Epithelial cell of proximal tubule (primary cell): Measurements from ENCODE around the gene ACAD10. TPM values are rescaled to one million over a fixed set of nuclear protein-coding genes. Genes with fewer than 3 reads are reported as not detected.
A peak's percentile ranks its signal among the peaks of the same experiment; 100 is the strongest.

ENCODE experiments used
- DNase-seq: peaks from one replicate; pipeline ENCODE4 v3.0.0-alpha.2; 2011; ENCODE audit warnings: low read depth
- H3K4me3 ChIP-seq: 2 replicates; pipeline ENCODE4 v1.5.1; 2011; ENCODE audit warnings: low read depth, mild to moderate bottlenecking, low read length
- CTCF ChIP-seq: conservative IDR thresholded peaks from 2 replicates; pipeline ENCODE4 v1.5.1; 2012; ENCODE audit warnings: low read depth, mild to moderate bottlenecking, low read length
- total RNA-seq: library from RNA; depleted of rRNA; stranded (reverse); fragments of >200 nt; gene quantifications from 2 replicates; pipeline ENCODE4 v1.2.3, GENCODE V29; 2015

ACAD10 gene
- total RNA-seq, 1 donor from 2014 or later, result 15.6 TPM

GRCh38 chr12:111664961-111665865 is 20.6 kb upstream of the ACAD10 start:
- no peak overlapping the region for H3K4me3 ChIP-seq
- DNase-seq, result no peak
- no peak for TF ChIP-seq CTCF

- no peak for TF ChIP-seq CTCF
- no peak for DNase-seq
- H3K4me3 ChIP-seq, result no peak overlapping the region
These were observed 13.0 kb upstream of the ACAD10 start for GRCh38 chr12:111672822-111673381.

- DNase-seq, result no peak
- peak; percentile 61 for TF ChIP-seq CTCF
- H3K4me3 ChIP-seq, result no peak overlapping the region
These were observed 12.3 kb upstream of the ACAD10 start for GRCh38 chr12:111673503-111673902.

- H3K4me3 ChIP-seq, result no peak overlapping the region
- DNase-seq, result no peak
- no peak for TF ChIP-seq CTCF
These were observed 8.7 kb upstream of the ACAD10 start for GRCh38 chr12:111677186-111677585.

GRCh38 chr12:111684485-111685198 is 1.2 kb upstream of the ACAD10 start:
- peak overlapping the region; percentile 98 for H3K4me3 ChIP-seq
- peak; percentile 42 for DNase-seq

- peak overlapping the region; percentile 98 for H3K4me3 ChIP-seq
- TF ChIP-seq CTCF, result no peak
- no peak for DNase-seq
These were observed 487 bp upstream of the ACAD10 start for GRCh38 chr12:111685322-111685810.

- TF ChIP-seq CTCF, result no peak
- DNase-seq, result no peak
- peak overlapping the region; percentile 98 for H3K4me3 ChIP-seq
These were observed 787 bp downstream of the ACAD10 start for GRCh38 chr12:111686574-111687105.
